Ecto neural progenitor cell (in vitro differentiated cells): ENCODE data around the gene FRMD4A.

Experiments
- DNase-seq: peaks from one replicate; pipeline ENCODE4 v3.0.0-alpha.2; 2018; ENCODE audit warnings: low spot score

Gene FRMD4A

GRCh38 chr10:14330388-14331061 lies at the start of gene FRMD4A:
TSS of gene FRMD4A (minus strand) at chr10:14330924.
- DNase-seq = no peak

GRCh38 chr10:14379556-14380280 lies 49.0 kb upstream of the FRMD4A start:
- no peak for DNase-seq

GRCh38 chr10:14378387-14378960 lies 47.8 kb upstream of the FRMD4A start:
- DNase-seq = no peak

GRCh38 chr10:14377591-14378175 lies 47.0 kb upstream of the FRMD4A start:
- DNase-seq = no peak

- DNase-seq = no peak
These were observed 44.2 kb upstream of the FRMD4A start for GRCh38 chr10:14374745-14375445.

GRCh38 chr10:14372606-14373005 lies 41.9 kb upstream of the FRMD4A start:
- no peak for DNase-seq

- no peak for DNase-seq
These were observed 40.9 kb upstream of the FRMD4A start for GRCh38 chr10:14371581-14371980.

- no peak for DNase-seq
These were observed 40.2 kb upstream of the FRMD4A start for GRCh38 chr10:14370894-14371293.

- no peak for DNase-seq
These were observed 39.2 kb upstream of the FRMD4A start for GRCh38 chr10:14369906-14370305.

GRCh38 chr10:14366760-14367159 lies 36.0 kb upstream of the FRMD4A start:
- no peak for DNase-seq

- no peak for DNase-seq
These were observed 34.5 kb upstream of the FRMD4A start for GRCh38 chr10:14365266-14365665.

- no peak for DNase-seq
These were observed 31.4 kb upstream of the FRMD4A start for GRCh38 chr10:14362104-14362503.

GRCh38 chr10:14360961-14361360 lies 30.2 kb upstream of the FRMD4A start:
- DNase-seq = no peak

GRCh38 chr10:14360515-14360914 lies 29.8 kb upstream of the FRMD4A start:
- no peak for DNase-seq

GRCh38 chr10:14358886-14359573 lies 28.3 kb upstream of the FRMD4A start:
- DNase-seq = no peak

GRCh38 chr10:14356921-14357320 lies 26.2 kb upstream of the FRMD4A start:
- no peak for DNase-seq

GRCh38 chr10:14355750-14356149 lies 25.0 kb upstream of the FRMD4A start:
- no peak for DNase-seq

- no peak for DNase-seq
These were observed 22.7 kb upstream of the FRMD4A start for GRCh38 chr10:14353291-14353913.

- DNase-seq = no peak
These were observed 19.3 kb upstream of the FRMD4A start for GRCh38 chr10:14350006-14350405.

GRCh38 chr10:14349081-14349480 lies 18.4 kb upstream of the FRMD4A start:
- DNase-seq = no peak

GRCh38 chr10:14345262-14345661 lies 14.5 kb upstream of the FRMD4A start:
- DNase-seq = no peak
